Neural progenitor cell (in vitro differentiated cells): ENCODE measurements around the gene TMEM247.

Source experiments
- CTCF ChIP-seq: fragments of 200-600 bp; sonication (generic); IDR thresholded peaks from 2 replicates; pipeline ENCODE4 v1.5.1; 2017; ENCODE audit warnings: antibody characterized with exemption, mild to moderate bottlenecking
- EZH2phosphoT487 ChIP-seq: fragments of 200-600 bp; sonication (generic); IDR thresholded peaks from 2 replicates; pipeline ENCODE4 v1.6.1; 2017; ENCODE audit warnings: antibody characterized with exemption

- TF ChIP-seq CTCF, result no peak
- no peak for TF ChIP-seq EZH2phosphoT487
These were observed 19.7 kb upstream of the TMEM247 start for GRCh38 chr2:46459694-46460093.
